SK-N-DZ (cell line): Measurements from ENCODE around the gene DGKD.

Experiments used
- DNase-seq: peaks from one replicate; pipeline ENCODE4 v3.0.0-alpha.2; 2015; ENCODE audit warnings: low spot score

Gene DGKD

DNA sequence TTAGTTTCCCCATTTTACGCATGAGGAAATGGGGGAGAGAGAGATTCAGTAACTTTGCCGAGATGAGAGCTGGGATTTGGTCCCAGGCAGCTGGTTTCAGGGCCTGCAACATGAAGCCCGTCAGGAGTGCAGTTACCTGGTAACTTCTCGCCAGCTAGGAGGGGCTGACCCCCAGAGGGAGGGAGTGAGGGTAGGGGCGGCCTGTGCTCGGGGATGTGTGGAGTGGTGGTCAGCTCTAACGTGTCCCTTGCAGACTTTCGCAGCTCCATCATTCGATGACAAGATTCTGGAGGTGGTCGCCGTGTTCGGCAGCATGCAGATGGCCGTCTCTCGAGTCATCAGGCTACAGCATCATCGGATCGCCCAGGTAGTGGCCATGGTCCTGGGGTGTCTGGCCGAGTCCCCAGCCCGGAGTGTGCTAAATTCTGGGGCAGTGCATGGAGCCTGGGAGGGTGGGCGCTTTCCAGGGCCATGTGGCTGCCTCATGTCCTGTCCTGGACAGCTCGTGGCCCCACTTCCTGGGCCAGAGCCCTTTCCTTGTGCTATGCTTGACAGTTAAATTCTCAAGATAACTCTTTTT lies 103.8 kb downstream of the DGKD start:
- no peak for DNase-seq

DNA sequence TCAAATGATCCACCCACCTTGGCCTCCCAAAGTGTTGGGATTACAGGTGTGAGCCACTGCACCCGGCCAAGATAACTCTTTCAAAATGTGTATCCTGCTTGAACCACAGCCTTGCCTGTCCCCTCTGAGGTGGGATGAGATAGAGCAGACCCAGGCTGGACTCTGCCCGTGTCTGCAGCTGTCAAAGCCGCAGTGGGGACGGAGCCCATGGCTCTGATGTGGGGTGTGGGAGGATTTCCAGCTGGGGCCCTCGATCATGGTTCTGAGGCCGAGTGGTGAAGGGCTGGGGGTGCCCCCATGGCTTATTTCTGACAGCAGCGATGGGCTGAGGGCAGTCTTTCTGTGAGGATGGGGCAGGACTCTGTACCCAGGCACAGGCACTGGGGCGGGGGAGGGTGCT lies 104.5 kb downstream of the DGKD start:
- DNase-seq, result no peak

DNA sequence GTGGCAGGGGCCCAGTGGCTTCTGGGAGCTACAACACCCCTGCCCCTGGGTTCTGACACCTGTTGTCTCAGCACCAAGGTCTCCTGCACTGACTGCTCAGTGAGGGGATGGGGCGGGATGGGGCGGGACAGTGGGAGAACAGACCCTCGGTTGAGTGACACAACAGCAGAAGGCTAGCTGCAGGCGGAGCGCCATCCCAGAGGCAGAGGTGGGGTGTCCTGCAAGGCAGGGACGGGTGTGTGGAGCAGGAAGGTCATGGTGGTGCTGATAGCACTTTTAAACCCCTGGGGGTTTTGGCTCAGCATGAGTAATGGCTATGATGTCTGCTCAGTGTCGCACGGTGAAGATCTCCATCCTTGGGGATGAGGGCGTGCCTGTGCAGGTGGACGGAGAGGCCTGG lies 105.1 kb downstream of the DGKD start:
- DNase-seq, result no peak

DNA sequence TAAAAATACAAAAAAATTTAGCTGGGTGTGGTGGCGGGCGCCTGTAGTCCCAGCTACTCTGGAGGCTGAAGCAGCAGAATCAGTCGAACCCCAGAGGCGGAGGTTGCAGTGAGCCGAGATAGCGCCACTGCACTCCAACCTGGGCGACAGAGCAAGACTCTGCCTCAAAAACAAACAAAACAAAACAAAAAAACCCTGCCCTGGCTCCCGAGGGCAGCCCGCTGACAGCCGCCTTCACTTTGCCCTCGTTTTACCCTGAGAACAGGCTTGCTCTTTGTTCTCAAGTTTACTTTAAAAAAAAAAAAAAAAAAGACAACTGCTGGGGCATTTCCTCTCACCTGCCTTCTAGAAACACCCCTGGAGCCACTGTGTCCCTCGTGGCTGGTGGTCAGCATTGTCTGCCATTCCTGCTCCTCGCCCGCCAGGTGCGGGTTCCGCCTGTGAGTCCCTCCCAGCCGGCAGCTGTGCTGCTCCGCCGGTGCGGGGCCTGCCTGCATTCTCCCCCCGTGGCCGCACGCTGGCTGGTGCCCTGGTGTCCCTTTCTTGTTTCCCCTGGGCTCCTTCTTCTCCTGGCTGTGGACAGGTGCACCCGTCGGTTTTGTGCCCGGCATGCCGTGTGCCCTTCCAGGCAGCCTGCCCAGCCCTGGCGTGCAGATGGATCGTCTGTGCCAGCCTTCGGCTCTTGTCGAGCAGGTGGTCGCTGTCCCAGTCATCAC lies 106.6 kb downstream of the DGKD start:
- no peak for DNase-seq

DNA sequence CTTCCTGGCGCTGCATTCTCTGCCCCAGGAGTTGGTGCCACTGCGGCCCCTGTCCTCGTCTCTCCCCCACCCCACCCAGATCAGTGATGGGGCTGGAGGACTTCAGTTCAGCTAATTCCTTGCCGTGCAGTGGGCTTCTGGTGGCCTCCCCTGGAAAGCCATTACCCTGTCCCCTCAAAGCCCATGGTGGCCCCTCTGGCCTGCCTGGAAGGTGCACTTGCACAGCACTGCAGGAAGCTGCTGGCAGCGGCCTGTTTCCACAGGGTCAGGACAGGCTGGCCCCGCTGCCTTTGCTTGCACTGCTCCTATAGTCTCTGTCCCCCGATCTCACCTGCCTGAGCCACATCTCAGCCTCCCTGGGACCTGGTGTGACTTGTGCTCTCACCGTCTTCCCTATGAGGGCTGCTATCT lies 107.2 kb downstream of the DGKD start:
- DNase-seq, result no peak

DNA sequence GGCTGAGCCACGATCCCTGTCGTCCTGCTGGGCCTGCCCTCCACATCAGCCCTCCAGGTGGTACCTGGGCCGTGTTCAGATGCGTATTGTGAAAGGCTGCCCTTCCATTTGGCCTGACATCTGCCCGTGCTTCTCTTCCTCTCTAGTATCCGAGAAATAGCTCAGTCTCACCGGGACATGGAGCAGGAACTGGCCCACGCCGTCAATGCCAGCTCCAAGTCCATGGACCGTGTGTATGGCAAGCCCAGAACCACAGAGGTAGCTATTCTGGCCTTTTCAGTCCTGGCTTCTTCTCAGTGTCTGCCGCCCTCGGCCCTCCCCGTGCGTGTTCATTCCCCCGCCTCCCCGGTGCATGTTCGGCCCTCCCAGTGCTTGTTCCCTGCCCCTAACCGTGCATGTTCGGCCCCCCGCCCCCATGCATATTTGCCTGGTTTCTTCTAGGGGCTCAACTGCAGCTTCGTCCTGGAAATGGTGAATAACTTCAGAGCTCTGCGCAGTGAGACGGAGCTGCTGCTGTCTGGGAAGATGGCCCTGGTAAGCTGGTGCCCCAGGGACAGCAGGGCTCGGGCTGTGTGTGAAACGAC lies 108.0 kb downstream of the DGKD start:
- DNase-seq, result no peak

DNA sequence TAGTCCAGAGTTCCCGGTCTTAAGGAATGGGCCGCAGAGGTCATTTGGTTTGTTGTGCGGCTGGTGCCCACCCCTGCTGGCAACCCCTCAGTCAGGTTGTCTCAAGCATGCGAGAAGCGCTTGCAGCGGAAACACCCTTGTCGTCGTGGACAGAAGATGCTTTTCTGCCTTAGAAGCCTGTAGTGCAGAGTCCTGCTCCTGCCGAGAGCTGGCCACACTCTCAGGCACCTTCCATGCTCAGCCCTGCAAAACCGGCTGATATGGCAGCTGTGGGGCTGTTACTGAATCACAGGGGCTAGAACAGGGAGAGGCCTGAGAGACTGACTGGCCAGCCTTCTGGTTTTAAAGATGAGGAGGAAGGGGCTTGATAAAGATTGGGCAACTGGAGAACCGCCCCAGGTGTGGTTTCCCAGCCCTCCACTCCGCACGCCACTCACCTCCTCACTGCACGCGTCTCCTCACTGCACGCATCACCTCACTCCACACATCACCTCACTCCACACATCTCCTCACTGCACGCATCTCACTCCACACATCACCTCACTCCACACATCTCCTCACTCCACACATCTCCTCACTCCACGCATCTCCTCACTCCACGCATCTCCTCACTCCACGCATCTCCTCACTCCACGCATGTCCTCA lies 108.7 kb downstream of the DGKD start:
- no peak for DNase-seq

DNA sequence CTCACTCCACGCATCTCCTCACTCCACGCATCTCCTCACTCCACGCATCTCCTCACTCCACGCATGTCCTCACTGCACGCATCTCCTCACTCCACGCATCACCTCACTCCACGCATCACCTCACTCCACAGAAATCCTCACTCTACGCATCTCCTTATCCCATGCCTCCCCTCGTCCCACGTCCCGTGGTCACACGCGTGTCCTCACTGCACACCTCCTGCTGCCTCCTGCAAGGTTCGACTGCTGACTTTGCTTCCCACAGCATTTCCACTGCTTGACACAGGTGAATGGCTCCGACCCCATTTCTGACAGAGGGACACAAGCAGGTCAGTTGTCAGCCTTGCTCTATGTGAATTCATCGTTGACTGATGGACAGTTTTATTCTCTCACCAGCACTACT lies 109.3 kb downstream of the DGKD start:
- DNase-seq, result no peak

DNA sequence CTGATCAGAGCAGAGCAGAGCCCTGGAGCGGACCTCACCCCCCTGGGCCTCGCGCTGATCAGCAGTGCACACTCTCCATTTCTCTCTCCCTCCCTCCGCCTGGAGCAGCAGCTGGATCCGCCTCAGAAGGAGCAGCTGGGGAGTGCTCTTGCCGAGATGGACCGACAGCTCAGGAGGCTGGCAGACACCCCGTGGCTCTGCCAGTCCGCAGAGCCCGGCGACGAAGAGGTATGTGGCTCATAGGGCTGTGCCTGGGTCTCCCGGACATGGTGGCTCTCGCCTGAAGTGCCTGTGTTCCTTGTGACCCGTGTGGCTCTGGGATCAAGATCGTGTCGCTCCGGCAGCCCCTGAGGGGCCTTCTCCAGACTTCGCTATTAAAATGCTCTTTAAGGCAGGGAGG lies 109.8 kb downstream of the DGKD start:
- DNase-seq, result no peak

DNA sequence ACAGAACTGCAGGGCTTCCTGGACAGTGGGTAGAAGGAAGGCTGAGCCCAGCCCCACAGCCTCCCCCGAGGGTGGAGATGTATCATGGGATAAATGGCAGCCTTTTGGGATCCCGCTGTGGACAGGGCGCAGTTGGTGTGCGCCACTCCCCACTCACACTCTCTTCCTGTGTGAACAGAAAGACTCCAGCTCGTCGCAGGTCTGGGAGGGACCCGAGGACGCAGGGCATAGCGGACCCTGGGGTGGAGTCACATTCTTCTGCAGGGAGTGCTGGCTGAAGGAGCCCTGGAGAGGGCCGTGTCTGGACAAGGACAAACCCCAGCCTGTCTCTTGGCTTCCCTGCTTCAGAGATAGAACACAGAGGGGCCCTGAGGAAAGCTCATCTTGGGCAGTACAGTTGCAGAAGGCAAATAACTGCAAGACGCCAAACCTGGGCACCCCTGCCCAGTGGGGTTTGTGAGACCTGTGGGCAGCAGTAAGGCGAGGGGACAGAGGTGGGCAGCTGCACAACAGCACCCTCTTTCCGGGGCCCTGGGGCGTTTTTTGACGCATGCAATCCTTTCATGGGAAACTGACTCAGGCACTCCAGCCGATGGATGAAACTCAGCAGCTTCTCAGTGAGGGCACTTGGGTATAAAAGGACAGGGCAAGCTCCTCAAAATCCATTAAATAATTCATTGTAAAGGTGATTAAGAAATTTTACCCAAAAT lies 110.4 kb downstream of the DGKD start:
- no peak for DNase-seq

DNA sequence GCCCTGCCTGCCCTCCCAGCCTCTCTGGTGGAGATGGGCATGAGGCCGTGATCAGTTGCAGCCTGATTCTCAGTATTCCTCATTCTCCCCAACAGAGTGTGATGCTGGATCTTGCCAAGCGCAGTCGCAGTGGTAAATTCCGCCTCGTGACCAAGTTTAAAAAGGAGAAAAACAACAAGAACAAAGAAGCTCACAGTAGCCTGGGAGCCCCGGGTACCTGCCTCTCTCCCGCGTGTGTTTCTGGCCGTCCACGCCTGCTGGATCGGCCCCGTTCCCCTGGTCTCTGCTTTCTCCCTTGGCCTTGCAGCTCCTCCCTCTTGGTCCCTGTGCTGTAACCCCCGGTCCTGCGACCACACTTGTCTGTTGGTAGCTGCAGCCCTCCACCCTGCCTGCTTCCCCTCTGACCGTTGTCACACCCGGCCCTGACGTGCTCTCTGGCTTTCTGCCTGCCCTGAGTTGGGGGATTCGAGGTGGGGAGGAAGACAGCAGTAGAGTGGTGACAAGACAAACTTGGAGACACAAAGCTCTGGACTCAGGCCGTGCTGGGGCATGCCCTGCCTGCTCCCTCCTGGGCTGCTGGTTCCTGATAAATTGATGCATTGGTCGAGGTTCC lies 112.8 kb downstream of the DGKD start:
- no peak for DNase-seq

DNA sequence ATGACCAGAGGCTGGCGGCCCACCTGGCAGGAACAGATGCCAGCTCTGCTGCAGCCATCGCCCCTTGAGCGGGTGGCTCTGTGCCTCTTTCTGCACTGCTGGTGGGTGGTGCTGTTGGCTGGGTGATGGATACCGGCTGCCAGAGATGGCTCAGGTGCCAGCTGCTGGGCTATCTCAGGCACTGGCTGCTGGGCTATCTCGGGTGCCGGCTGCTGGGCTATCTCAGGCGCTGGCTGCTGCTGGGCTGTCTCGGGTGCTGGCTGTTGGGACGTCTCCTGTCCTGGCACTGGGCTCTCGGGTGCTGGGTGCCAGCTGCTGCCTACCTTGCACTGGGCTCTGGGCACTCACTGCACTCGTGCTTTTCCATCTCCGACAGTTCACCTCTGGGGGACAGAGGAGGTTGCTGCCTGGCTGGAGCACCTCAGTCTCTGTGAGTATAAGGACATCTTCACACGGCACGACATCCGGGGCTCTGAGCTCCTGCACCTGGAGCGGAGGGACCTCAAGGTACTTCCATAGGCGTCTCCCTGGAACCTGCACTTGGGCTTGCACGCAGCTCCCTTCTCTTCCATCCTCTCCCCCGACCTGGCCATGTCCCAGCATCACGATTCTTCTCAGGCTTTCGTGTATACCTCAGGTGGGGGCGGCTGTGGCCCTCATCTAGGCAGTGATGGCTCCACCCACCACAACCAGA lies 113.9 kb downstream of the DGKD start:
- DNase-seq, result no peak

DNA sequence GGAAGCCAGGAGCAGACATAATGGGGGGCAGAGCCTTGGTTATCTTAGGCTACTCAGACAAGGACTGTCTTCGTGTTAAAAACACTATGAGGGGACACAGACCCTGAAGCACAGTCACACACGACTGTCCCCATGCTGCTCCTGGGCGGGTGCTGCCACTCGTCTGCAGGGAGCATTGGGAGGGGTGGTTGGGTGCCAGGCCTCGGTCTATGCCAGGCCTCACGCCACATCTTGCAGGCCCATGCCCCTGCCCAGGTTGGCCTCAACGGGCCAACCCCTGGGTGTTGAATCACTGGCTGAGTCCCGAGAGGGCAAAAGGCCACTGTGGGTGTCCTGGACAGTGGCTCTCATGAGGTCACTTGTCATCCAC lies 114.4 kb downstream of the DGKD start:
- no peak for DNase-seq

DNA sequence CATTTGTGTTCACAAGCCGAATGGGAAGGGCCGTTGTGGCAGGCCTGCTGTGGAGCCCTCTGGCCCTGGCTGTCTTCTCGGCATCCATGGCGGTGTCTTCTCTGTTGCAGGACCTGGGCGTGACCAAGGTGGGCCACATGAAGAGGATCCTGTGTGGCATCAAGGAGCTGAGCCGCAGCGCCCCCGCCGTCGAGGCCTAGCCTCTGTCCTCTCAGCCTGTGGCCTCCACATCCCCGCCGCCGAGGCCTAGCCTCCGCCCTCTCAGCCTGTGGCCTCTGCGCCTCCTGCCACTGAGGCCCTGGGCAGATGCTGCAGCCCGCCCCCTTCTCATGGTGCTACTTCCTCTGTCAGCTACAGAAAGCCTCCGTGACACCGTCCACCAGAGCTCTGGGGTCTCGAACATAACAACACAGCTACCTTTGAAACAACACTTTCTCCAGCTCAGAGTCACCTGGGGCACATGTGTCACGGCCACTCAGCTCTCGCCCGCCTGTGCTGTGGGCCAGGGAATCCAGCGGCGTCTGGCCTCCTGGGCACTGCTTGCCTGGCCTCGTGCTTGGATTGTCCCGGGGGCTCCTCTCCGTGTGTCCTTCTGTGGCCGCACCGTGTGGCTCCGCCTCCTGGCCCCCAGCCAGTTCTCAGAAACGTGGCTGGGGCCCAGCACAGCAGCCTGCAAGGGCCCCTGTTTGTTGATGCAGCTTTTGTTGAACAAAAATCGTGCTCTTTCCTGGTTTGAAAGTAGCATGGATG lies 115.1 kb downstream of the DGKD start:
- DNase-seq, result no peak

DNA sequence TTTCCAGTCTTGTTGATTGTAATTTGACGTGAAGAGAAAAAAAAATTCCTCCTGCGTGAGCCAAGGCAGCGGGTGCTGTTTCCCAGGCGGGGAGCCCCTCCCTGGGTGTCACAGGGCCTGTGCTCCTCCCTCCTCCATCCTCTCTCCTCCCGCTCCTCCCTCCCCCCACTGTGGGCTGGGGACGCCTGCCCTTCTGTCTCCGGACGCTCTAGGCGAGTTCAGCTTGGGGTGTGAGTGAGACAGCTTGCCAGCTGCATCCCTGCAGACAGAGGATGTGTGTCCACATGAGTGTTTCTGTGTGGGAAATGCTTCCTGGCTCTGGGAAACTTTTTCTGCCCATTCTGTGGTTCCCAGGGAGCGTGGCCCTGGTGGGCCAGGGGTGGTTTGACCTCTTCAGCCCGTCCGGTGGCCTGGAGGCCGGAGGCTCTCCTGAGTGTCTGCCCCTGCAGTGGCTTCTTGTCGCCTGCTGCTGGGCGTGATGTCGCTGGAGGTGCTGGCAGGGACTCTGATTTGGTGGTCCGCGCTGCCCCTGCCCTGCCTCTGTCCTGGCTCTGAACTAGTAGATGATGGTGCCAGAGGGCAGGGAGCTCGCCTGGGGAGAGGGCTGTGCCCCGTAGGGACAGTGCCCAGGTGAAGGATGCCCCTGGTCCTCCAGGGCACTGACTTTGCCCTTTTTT lies 115.9 kb downstream of the DGKD start:
- DNase-seq, result no peak

DNA sequence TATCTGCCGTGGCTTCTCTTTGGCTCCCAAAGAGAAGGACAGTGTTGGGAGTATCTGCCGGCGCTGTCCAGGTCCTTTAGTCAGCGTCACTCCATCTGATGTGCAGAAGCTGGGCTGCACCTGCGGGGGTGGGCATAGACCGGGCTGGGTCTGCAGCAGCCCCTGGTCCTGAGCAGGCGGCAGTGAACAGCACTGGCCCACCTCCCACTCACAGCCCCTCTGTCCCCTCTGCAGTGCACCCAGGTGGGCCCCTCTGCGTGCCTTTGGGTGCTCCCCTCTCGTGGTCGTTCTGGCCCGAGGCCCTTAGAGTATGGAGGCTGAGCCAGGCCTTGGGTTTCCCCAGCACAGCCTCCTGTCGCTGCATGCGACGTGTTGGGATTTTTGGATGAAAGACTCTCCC lies 116.5 kb downstream of the DGKD start:
- DNase-seq, result no peak

DNA sequence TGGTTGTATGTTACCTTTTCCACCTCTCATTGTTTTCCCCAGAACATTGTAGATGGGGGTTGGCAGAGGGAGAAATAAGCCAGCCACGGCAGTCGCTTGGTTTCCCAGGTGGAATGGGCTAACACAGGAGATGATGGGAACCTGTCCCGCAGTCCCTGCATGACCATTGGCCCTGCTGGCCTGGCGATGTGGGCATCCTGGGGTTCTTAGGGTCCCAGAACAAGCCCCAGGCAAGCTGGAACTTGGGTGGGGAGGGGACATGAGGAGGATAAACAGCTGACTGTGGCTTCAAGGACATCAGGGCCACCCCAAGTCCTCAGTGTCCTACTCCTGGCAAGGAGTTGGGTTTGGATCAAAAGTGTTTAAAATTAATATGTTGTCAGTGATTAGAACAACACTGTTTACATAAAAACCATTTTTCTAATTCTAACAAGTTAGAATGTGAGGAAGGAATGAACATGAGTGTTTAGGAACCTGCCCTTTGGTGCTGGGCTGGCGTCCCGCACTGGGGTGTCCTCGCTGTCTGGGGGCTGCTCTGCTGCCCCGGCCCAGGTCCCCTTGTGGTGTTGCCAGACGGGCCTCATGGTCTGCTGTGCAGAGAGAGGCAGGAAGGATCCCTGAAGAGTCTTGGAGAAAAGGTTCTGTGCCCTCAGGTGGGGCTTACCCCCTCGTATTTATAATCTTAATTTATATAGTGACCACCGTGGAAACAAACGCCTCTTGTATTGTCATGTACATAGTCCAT lies 117.2 kb downstream of the DGKD start:
- no peak for DNase-seq

DNA sequence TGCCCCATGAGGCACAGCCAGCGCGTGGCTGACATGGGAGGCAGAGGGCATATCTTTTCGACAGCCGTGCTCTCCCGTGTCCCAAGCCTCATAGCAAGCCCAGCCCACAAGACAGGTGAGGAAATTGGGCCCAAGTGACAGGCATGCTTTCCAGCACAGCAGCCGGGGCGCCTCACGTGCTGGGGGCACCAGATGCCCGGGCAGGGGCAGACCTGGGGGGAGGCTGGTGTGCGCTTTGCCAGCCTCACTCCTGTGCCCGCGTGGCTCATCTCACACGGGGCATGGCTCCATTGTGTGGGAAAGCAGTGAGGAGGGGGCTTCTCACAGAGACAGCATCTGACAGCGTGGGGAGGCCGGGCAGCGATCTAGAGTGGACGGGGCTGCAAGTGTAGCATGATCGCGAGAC lies 119.1 kb downstream of the DGKD start:
- no peak for DNase-seq

DNA sequence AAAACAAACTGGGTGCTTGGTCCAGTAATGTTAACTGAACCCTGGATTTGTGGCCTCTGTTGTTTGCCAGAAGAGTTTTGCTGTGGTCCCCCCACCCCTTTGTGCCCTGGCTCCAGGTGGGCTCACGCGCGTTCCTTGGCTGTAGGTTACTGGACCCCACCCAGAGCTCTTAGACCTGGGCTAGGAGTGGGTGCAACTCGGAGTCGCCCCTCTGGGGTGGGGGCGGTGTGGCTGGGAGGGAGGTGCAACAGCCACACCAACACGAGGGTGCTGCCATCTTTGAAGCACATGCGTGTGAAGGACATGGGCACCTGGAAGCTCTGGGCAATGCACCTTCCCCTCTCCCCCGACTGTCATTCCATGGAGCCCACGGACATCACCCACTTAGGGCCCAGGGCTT lies 119.6 kb downstream of the DGKD start:
- no peak for DNase-seq
